PC-9 (cell line): ENCODE data around the gene TCEAL3. TPM values are rescaled to one million over a fixed set of nuclear protein-coding genes. Genes with fewer than 3 reads are reported as not detected.
"Not testable (repeated sequence)": the region's sequence is repeated elsewhere in the genome, so short reads cannot be mapped to it uniquely, and the experiment has no call there.

Experiments used
- BruUV-seq: library from RNA; stranded (reverse); fragments of 400-500 nt; replicated peaks from 2 replicates; lab custom pipeline; 2021; lab: Mats Ljungman, UMichigan
- CTCF ChIA-PET: fragments of 300-600 bp; sonication (Branson Sonifier 250); formaldehyde crosslinking; loops from one replicate; lab custom pipeline; 2022; ENCODE audit warnings: antibody characterized with exemption; lab: Charles Lee
- POLR2A ChIA-PET: fragments of 300-600 bp; sonication (Branson Sonifier 250); formaldehyde crosslinking; loops from one replicate; lab custom pipeline; 2022; ENCODE audit warnings: antibody characterized with exemption; ENCODE audit not compliant: unreplicated experiment; lab: Charles Lee
- DNase-seq, 2 experiments: peaks; one replicate each; pipeline versions ENCODE4 v3.0.0 to v3.0.0-alpha.2; 2015 to 2022; ENCODE audit warnings: mixed read lengths in 1 of 2
- H2AFZ ChIP-seq: fragments of 200-600 bp; sonication (generic); 2 replicates; pipeline ENCODE4 v1.8.1; 2017; ENCODE audit warnings: antibody characterized with exemption
- H3F3A ChIP-seq: fragments of 200-600 bp; sonication (generic); 2 replicates; pipeline ENCODE4 v1.8.1; 2017; ENCODE audit warnings: antibody characterized with exemption, mild to moderate bottlenecking, low read depth; ENCODE audit not compliant: insufficient read depth
- H3K27ac ChIP-seq: fragments of 200-600 bp; sonication (generic); 2 replicates; pipeline ENCODE4 v1.6.1; 2016; ENCODE audit warnings: mixed run types
- H3K27me3 ChIP-seq: fragments of 200-600 bp; sonication (generic); 2 replicates; pipeline ENCODE4 v1.6.1; 2016; ENCODE audit warnings: low read depth, mixed run types; ENCODE audit not compliant: insufficient read depth
- H3K36me3 ChIP-seq: fragments of 200-600 bp; sonication (generic); 2 replicates; pipeline ENCODE4 v1.6.1; 2016; ENCODE audit warnings: low read depth, mixed run types
- H3K4me1 ChIP-seq: fragments of 200-600 bp; sonication (generic); replicated peaks from 2 replicates; pipeline ENCODE4 v1.6.1; 2016; ENCODE audit warnings: mixed run types; ENCODE audit not compliant: insufficient read depth
- H3K4me2 ChIP-seq: fragments of 200-600 bp; sonication (generic); 2 replicates; pipeline ENCODE4 v1.6.1; 2017; ENCODE audit warnings: mixed run types
- H3K4me3 ChIP-seq: fragments of 200-600 bp; sonication (generic); 2 replicates; pipeline ENCODE4 v1.6.1; 2016; ENCODE audit warnings: mixed run types
- H3K79me2 ChIP-seq: fragments of 200-600 bp; sonication (generic); 2 replicates; pipeline ENCODE4 v1.6.1; 2017; ENCODE audit warnings: low read depth, mixed run types
- H3K9me2 ChIP-seq: fragments of 200-600 bp; sonication (generic); 2 replicates; pipeline ENCODE4 v1.8.1; 2017; ENCODE audit warnings: mild to moderate bottlenecking; ENCODE audit not compliant: insufficient read depth
- H3K9me3 ChIP-seq: fragments of 200-600 bp; sonication (generic); 2 replicates; pipeline ENCODE4 v1.8.1; 2016; ENCODE audit warnings: low read depth; ENCODE audit not compliant: insufficient read depth
- H4K20me1 ChIP-seq: fragments of 200-600 bp; sonication (generic); 2 replicates; pipeline ENCODE4 v1.8.1; 2017; ENCODE audit not compliant: insufficient read depth
- CTCF ChIP-seq: fragments of 200-600 bp; sonication (generic); conservative IDR thresholded peaks from 2 replicates; pipeline ENCODE4 v1.6.1; 2017; ENCODE audit warnings: mixed run types, antibody characterized with exemption, mild to moderate bottlenecking, moderate library complexity
- EZH2 ChIP-seq: fragments of 200-600 bp; sonication (generic); IDR thresholded peaks from 2 replicates; pipeline ENCODE4 v1.8.0; 2017; ENCODE audit warnings: antibody characterized with exemption, low read depth
- intact Hi-C: fragments of 100-400 bp; cut with micrococcal nuclease; formaldehyde crosslinking; loops from one replicate; pipeline ENCODE4 v1.10.0; 2022; ENCODE audit not compliant: unreplicated experiment
- total RNA-seq: library from RNA; stranded (reverse); gene quantifications from 2 replicates; pipeline ENCODE4 v1.2.3, GENCODE V29; 2021

Gene TCEAL3
- total RNA-seq, 1 experiment from 2014 or later: 12.8 TPM

- no peaks in the 10 kb centered on the region for H4K20me1 ChIP-seq
- CTCF ChIA-PET: no interaction called here
- POLR2A ChIA-PET: no interaction called here
- H3K27ac ChIP-seq: no peak overlapping the region
- no peaks in the 10 kb centered on the region for H3K79me2 ChIP-seq
- no TSS peak for BruUV-seq
- no peaks in the 10 kb centered on the region for H3K9me2 ChIP-seq
- no peak overlapping the region for H2AFZ ChIP-seq
- no peak for DNase-seq
- no peaks in the 10 kb centered on the region for H3K27me3 ChIP-seq
- H3K4me1 ChIP-seq: peaks cover 13% of the 10 kb centered on the region
- peaks cover 10% of the 10 kb centered on the region for H3F3A ChIP-seq
- intact Hi-C loops: no loop called here
- no peaks in the 10 kb centered on the region for H3K9me3 ChIP-seq
- no peak overlapping the region for H3K4me2 ChIP-seq
- TF ChIP-seq EZH2: no peak
- no peak for TF ChIP-seq CTCF
- no peak overlapping the region for H3K4me3 ChIP-seq
- H3K36me3 ChIP-seq: no peaks in the 10 kb centered on the region
These were observed 43.5 kb downstream of the TCEAL3 start for GRCh38 chrX:103651151-103651773.

- H3K79me2 ChIP-seq, BruUV-seq, H3K9me3 ChIP-seq, CTCF ChIA-PET, H4K20me1 ChIP-seq, H3K27me3 ChIP-seq, H3K9me2 ChIP-seq, POLR2A ChIA-PET, H3K4me3 ChIP-seq, DNase-seq, H3K36me3 ChIP-seq, H2AFZ ChIP-seq: not testable (repeated sequence)
- Histone ChIP-seq H3K4me1 (peaks cover 53% of the 10 kb centered on the region), H3K27ac (peak overlapping the region; percentile 94), H3F3A (peaks cover 43% of the 10 kb centered on the region), H3K4me2 (peak overlapping the region; percentile 34)
- intact Hi-C loops: loop anchor here (5.0 kb wide), 1 partner anchor 38 kb away; no protein-coding TSS in a partner anchor
These were observed 47.7 kb downstream of the TCEAL3 start for GRCh38 chrX:103655230-103656000.

DNA sequence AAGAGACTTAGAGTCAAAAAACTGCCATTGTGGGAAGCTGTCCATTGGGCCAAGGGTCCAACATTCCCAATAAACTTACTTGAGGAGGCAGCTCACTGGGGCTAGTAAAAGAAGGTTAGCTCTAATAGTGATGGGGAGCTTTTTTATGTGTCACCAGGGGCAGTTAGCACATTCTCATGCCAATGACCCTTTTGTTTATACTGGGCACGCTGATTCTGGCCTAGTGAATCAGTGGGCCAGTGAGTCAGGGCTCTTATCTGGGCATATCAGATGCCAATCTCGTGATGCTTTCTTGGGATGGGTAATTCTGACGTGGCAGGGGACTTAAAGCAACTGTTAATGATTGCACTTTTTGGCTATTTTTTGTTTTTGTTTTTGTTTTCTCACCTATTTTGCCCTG is 48.9 kb downstream of the TCEAL3 start:
- ChIA-PET POLR2A (interaction anchor here (0.5 to 0.7 kb wide), 4 partner anchors 21 to 345 kb away, joined by 3 to 7 read pairs (median 4); no protein-coding TSS in a partner anchor), CTCF (no interaction called here)
- Histone ChIP-seq H4K20me1 (no peaks in the 10 kb centered on the region), H3K4me2 (peak overlapping the region; percentile 70), H3K79me2 (no peaks in the 10 kb centered on the region), H3K36me3 (no peaks in the 10 kb centered on the region), H3K27ac (peak overlapping the region; percentile 94), H3K27me3 (no peaks in the 10 kb centered on the region), H3F3A (peaks cover 43% of the 10 kb centered on the region), H3K4me3 (no peak overlapping the region), H3K9me2 (no peaks in the 10 kb centered on the region; the same call in 1 of the 2 replicates), H3K9me3 (no peaks in the 10 kb centered on the region), H2AFZ (no peak overlapping the region), H3K4me1 (peaks cover 53% of the 10 kb centered on the region)
- intact Hi-C loops: loop anchor here (2.0 to 5.0 kb wide), 2 partner anchors 30 to 39 kb away; partner anchors contain the start of gene MORF4L2
- no peak for TF ChIP-seq CTCF
- TF ChIP-seq EZH2: no peak
- peak; percentile 62 to 93 for DNase-seq
- no TSS peak for BruUV-seq

DNA sequence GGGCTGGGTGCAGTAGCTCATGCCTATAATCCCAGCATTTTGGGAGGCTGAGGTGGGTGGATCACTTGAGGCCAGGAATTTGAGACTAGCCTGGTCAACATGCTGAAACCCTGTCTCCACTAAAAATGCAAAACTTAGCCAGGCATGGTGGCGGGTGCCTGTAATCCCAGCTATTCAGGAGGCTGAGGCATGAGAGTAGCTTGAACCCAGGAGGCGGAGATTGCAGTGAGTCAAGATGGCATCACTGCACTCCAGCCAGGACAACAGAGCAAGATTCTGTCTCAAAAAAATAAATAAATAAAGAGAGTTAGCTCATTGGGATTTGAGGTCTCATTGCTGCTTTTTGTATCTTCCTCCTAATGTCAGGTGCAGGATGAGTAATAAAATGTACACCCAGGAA is 49.3 kb downstream of the TCEAL3 start:
- H3K4me3 ChIP-seq, CTCF ChIA-PET, H4K20me1 ChIP-seq, H3K9me3 ChIP-seq, H2AFZ ChIP-seq, H3K79me2 ChIP-seq, H3K36me3 ChIP-seq, BruUV-seq, H3K27me3 ChIP-seq, H3K9me2 ChIP-seq: not testable (repeated sequence)
- DNase-seq: peak; percentile 34 to 62
- intact Hi-C loops: loop anchor here (2.0 to 5.0 kb wide), 2 partner anchors 30 to 40 kb away; partner anchors contain the start of gene MORF4L2
- Histone ChIP-seq H3K4me1 (peaks cover 53% of the 10 kb centered on the region), H3K4me2 (peak overlapping the region; percentile 70), H3F3A (peaks cover 43% of the 10 kb centered on the region), H3K27ac (peak overlapping the region; percentile 94)
- POLR2A ChIA-PET: interaction anchor here (0.5 kb wide), 2 partner anchors 22 to 27 kb away, joined by 3 to 4 read pairs; no protein-coding TSS in a partner anchor
